CD14-positive monocyte (primary cell): ENCODE results near the gene KCTD14. TPM values are rescaled to one million over a fixed set of nuclear protein-coding genes. Genes with fewer than 3 reads are reported as not detected.

Source experiments
- DNase-seq, 3 donors: peaks; one replicate each; pipeline ENCODE4 v3.0.0-alpha.2; 2011 to 2022
- H2AFZ ChIP-seq: 2 replicates; pipeline ENCODE4 v1.6.0; 2012; ENCODE audit warnings: mild to moderate bottlenecking, low read depth, low read length, inconsistent platforms; ENCODE audit not compliant: insufficient read depth, poor library complexity, severe bottlenecking
- H3K27ac ChIP-seq, 2 donors: 1 replicate in 1 of 2; 2 replicates in 1 of 2; pipeline ENCODE4 v1.5.1; 2012 to 2013; ENCODE audit warnings: low read length in 2 of 2, control low read depth in 1 of 2, inconsistent platforms in 1 of 2, low read depth in 1 of 2, mild to moderate bottlenecking in 1 of 2
- H3K27me3 ChIP-seq, 2 donors: one replicate each; pipeline versions ENCODE4 v1.6.0 to v1.6.1; 2011 to 2013; ENCODE audit warnings: low read length in 2 of 2; ENCODE audit not compliant: control insufficient read depth in 2 of 2, insufficient read depth in 2 of 2
- H3K36me3 ChIP-seq, 2 donors: replicated peaks in 1 of 2; 1 replicate in 1 of 2; 2 replicates in 1 of 2; pipeline versions ENCODE4 v1.5.1 to v1.6.1; 2012 to 2013; ENCODE audit warnings: low read length in 2 of 2, control low read depth in 1 of 2, inconsistent platforms in 1 of 2, mild to moderate bottlenecking in 1 of 2; ENCODE audit not compliant: insufficient read depth in 2 of 2, control insufficient read depth in 1 of 2
- H3K4me1 ChIP-seq, 2 donors: 1 replicate in 1 of 2; 2 replicates in 1 of 2; pipeline versions ENCODE4 v1.5.1 to v1.6.1; 2012 to 2013; ENCODE audit warnings: low read length in 2 of 2, control low read depth in 1 of 2, inconsistent platforms in 1 of 2, mild to moderate bottlenecking in 1 of 2, moderate library complexity in 1 of 2; ENCODE audit not compliant: insufficient read depth in 2 of 2, control insufficient read depth in 1 of 2
- H3K4me2 ChIP-seq: replicated peaks from 2 replicates; pipeline ENCODE3; 2012; ENCODE audit warnings: low read length, moderate library complexity, mild to moderate bottlenecking; ENCODE audit not compliant: poor library complexity, severe bottlenecking; ENCODE audit errors: extremely low read depth
- H3K4me3 ChIP-seq, 3 experiments: fragments of 200-600 bp in 1 of 3; sonication (generic) in 1 of 3; replicated peaks in 1 of 3; 1 replicate in 2 of 3; 2 replicates in 1 of 3; pipeline ENCODE4 v1.5.1; 2011 to 2013; ENCODE audit warnings: low read length in 3 of 3, mild to moderate bottlenecking in 3 of 3, control low read depth in 2 of 3, low read depth in 2 of 3, inconsistent platforms in 1 of 3, moderate library complexity in 1 of 3
- H3K79me2 ChIP-seq: 2 replicates; pipeline ENCODE4 v1.6.0; 2012; ENCODE audit warnings: mild to moderate bottlenecking, control low read depth, inconsistent platforms, low read length, moderate library complexity; ENCODE audit not compliant: insufficient read depth
- H3K9ac ChIP-seq: 2 replicates; pipeline ENCODE4 v1.6.0; 2017; ENCODE audit warnings: low read length, mild to moderate bottlenecking; ENCODE audit not compliant: insufficient read depth, poor library complexity, severe bottlenecking
- H3K9me3 ChIP-seq, 2 donors: replicated peaks in 1 of 2; 1 replicate in 1 of 2; 2 replicates in 1 of 2; pipeline versions ENCODE4 v1.5.1 to v1.6.1; 2012 to 2013; ENCODE audit warnings: low read length in 2 of 2, control low read depth in 1 of 2; ENCODE audit not compliant: control insufficient read depth in 1 of 2, insufficient read depth in 1 of 2
- H4K20me1 ChIP-seq: 2 replicates; pipeline ENCODE4 v1.6.0; 2012; ENCODE audit warnings: mild to moderate bottlenecking, low read length, control low read depth, moderate library complexity; ENCODE audit not compliant: insufficient read depth
- H3K27ac Mint-ChIP-seq, 7 donors: one replicate each; pipeline ENCODE4 v1.8.0; 2020; ENCODE audit warnings: mild to moderate bottlenecking in 7 of 7, mixed read lengths in 7 of 7, moderate library complexity in 6 of 7, inconsistent platforms in 2 of 7
- H3K27me3 Mint-ChIP-seq, 3 donors: one replicate each; pipeline ENCODE4 v1.8.0; 2021 to 2022; ENCODE audit warnings: low read depth in 3 of 3, mild to moderate bottlenecking in 3 of 3, mixed read lengths in 3 of 3, moderate library complexity in 3 of 3, inconsistent platforms in 1 of 3
- H3K36me3 Mint-ChIP-seq, 2 donors: one replicate each; pipeline ENCODE4 v1.8.0; 2020; ENCODE audit warnings: mixed read lengths in 2 of 2, inconsistent platforms in 1 of 2, mild to moderate bottlenecking in 1 of 2
- H3K4me1 Mint-ChIP-seq: one replicate; pipeline ENCODE4 v1.8.0; 2020; ENCODE audit warnings: mild to moderate bottlenecking, mixed read lengths
- H3K4me3 Mint-ChIP-seq, 2 donors: one replicate each; pipeline ENCODE4 v1.8.0; 2020; ENCODE audit warnings: mild to moderate bottlenecking in 2 of 2, mixed read lengths in 2 of 2, moderate library complexity in 1 of 2
- H3K9me3 Mint-ChIP-seq, 7 donors: one replicate each; pipeline ENCODE4 v1.8.0; 2020 to 2022; ENCODE audit warnings: mixed read lengths in 7 of 7, mild to moderate bottlenecking in 6 of 7, moderate library complexity in 6 of 7, inconsistent platforms in 2 of 7
- CTCF ChIP-seq: fragments of 200-600 bp; IDR thresholded peaks from one replicate; pipeline ENCODE4 v1.8.0; 2022; ENCODE audit warnings: antibody characterized with exemption, mild to moderate bottlenecking
- WGBS: methylation state at CpG from one replicate; pipeline ENCODE4 v1.1.5; 2013; ENCODE audit warnings: missing lambda C conversion rate; ENCODE audit not compliant: insufficient coverage; 5-methylcytosine and 5-hydroxymethylcytosine counted together
- intact Hi-C, 2 donors: fragments of 100-400 bp; cut with micrococcal nuclease; formaldehyde crosslinking; loops; one replicate each; pipeline versions ENCODE4 v1.15.0 to v1.15.1; 2023
- polyA plus RNA-seq, 3 donors: library from polyadenylated mRNA; depleted of rRNA in 1 of 3; unstranded in 2 of 3; stranded (reverse) in 1 of 3; fragments of 300-500 nt in 2 of 3; fragments of >200 nt in 1 of 3; fragmentation: Illumina TruSeq in 2 of 3; gene quantifications; 1 replicate in 2 of 3; 2 replicates in 1 of 3; pipeline ENCODE4 v1.2.3, GENCODE V29; 2012 to 2021

The KCTD14 gene
- polyA plus RNA-seq, 3 donors = 0.14 to 0.33 (median 0.23) TPM

GRCh38 chr11:78010304-78010703 is 12.8 kb downstream of the KCTD14 start:
- no CpG with 5 or more reads among the region's 1 CpG for WGBS

DNA sequence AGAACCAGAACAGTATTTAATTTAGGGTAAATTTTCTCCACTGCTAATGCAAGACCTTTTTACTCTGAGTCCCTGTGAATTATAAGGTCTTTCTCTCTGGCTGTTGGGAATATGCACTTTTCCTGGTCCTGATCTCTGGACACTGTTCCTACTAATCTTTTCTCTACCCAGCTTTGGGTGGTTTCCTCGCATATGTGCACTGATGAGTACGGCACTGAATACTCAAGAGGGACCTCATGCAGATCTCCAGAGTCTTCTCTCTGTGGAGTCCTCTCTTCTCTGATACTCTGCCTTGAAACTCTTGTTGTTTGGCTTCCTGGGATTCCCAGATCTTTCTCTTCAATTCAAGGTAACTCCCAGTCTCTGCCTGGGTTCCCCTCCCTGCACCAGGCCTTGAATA is 14.0 kb downstream of the KCTD14 start:
- no peaks in the 10 kb centered on the region for H3K27me3 ChIP-seq
- H2AFZ ChIP-seq = no peak overlapping the region
- Mint-ChIP-seq H3K36me3 (no peaks in the 10 kb centered on the region), H3K4me1 (no peaks in the 10 kb centered on the region), H3K4me3 (no peak overlapping the region), H3K27ac (no peak overlapping the region), H3K27me3 (peaks cover 0 to 5% (median 2%) of the 10 kb centered on the region in 3 donors), H3K9me3 (no peaks in the 10 kb centered on the region)
- intact Hi-C loops = no loop called here
- no peaks in the 10 kb centered on the region for H3K79me2 ChIP-seq
- no peaks in the 10 kb centered on the region for H3K36me3 ChIP-seq
- no peak for TF ChIP-seq CTCF
- H3K9ac ChIP-seq = no peak overlapping the region
- H3K27ac ChIP-seq = no peak overlapping the region
- no peaks in the 10 kb centered on the region for H4K20me1 ChIP-seq
- WGBS = 100% methylated on average over 2 of the region's 2 CpGs
- no peaks in the 10 kb centered on the region for H3K9me3 ChIP-seq
- no peak for DNase-seq
- no peaks in the 10 kb centered on the region for H3K4me1 ChIP-seq
- no peak overlapping the region for H3K4me2 ChIP-seq
- H3K4me3 ChIP-seq = no peak overlapping the region

More at GRCh38 chr11:78010304-78010703, 12.8 kb downstream of the KCTD14 start:
- Mint-ChIP-seq H3K9me3 (no peaks in the 10 kb centered on the region), H3K4me3 (no peak overlapping the region), H3K4me1 (no peaks in the 10 kb centered on the region), H3K27ac (no peak overlapping the region), H3K27me3 (peaks cover 0 to 5% (median 4%) of the 10 kb centered on the region in 3 donors), H3K36me3 (no peaks in the 10 kb centered on the region)
- DNase-seq = no peak
- Histone ChIP-seq H2AFZ (no peak overlapping the region), H3K4me3 (no peak overlapping the region), H3K36me3 (no peaks in the 10 kb centered on the region), H3K9ac (no peak overlapping the region), H3K27ac (no peak overlapping the region), H3K79me2 (no peaks in the 10 kb centered on the region), H3K4me2 (no peak overlapping the region), H4K20me1 (no peaks in the 10 kb centered on the region), H3K27me3 (no peaks in the 10 kb centered on the region), H3K4me1 (no peaks in the 10 kb centered on the region), H3K9me3 (no peaks in the 10 kb centered on the region)
- TF ChIP-seq CTCF = no peak
- intact Hi-C loops = no loop called here
